ENCODE results near the gene ARHGAP10. TPM values are rescaled to one million over a fixed set of nuclear protein-coding genes. Genes with fewer than 3 reads are reported as not detected.

The ARHGAP10 gene
- total RNA-seq, 4 donors from 2014 or later = 153 to 404 (median 215) TPM

DNA sequence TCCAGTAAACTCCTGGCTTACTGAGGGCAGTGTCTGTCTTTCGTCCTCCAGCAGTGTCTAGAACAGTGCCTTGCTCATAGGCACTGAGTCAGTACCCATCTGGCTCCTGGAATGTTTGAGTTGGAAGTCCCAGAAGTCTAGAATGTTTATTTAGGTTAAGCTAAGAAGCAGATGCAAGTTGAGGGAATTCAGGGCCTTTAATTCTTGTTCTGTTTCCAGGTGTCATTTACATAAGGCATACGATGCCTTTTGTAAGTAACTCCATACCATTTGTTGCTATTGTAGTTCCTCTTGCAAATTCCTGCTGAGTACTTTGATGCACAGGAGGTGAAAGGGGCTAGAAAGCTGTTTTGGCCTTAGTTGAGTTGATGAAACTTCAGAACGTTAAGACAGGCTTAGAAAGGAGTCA lies 22.2 kb downstream of the ARHGAP10 start:
- Histone ChIP-seq H3K9me3 (no peaks in the 10 kb centered on the region), H3K27me3 (no peaks in the 10 kb centered on the region), H3K4me3 (no peak overlapping the region), H3K27ac (peak overlapping the region; percentile 73 to 83 (median 80)), H3K4me1 (peaks cover 18 to 88% (median 45%) of the 10 kb centered on the region in 3 donors), H3K36me3 (no peaks in the 10 kb centered on the region)
- TF ChIP-seq POLR2AphosphoS5 (IDR thresholded peaks at IDR 0.05) (peak; percentile 77), POLR2A (IDR thresholded peaks at IDR 0.05) (no peak)
- TF ChIP-seq, protein P1, sequence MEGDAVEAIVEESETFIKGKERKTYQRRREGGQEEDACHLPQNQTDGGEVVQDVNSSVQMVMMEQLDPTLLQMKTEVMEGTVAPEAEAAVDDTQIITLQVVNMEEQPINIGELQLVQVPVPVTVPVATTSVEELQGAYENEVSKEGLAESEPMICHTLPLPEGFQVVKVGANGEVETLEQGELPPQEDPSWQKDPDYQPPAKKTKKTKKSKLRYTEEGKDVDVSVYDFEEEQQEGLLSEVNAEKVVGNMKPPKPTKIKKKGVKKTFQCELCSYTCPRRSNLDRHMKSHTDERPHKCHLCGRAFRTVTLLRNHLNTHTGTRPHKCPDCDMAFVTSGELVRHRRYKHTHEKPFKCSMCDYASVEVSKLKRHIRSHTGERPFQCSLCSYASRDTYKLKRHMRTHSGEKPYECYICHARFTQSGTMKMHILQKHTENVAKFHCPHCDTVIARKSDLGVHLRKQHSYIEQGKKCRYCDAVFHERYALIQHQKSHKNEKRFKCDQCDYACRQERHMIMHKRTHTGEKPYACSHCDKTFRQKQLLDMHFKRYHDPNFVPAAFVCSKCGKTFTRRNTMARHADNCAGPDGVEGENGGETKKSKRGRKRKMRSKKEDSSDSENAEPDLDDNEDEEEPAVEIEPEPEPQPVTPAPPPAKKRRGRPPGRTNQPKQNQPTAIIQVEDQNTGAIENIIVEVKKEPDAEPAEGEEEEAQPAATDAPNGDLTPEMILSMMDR (IDR thresholded peaks at IDR 0.05) = no peak
- 6 to 33% methylated on average over 2 to 3 of the region's 3 CpGs for WGBS, 2 donors (ENCODE audit: low coverage in 1 of 2)
- ATAC-seq = no peak

DNA sequence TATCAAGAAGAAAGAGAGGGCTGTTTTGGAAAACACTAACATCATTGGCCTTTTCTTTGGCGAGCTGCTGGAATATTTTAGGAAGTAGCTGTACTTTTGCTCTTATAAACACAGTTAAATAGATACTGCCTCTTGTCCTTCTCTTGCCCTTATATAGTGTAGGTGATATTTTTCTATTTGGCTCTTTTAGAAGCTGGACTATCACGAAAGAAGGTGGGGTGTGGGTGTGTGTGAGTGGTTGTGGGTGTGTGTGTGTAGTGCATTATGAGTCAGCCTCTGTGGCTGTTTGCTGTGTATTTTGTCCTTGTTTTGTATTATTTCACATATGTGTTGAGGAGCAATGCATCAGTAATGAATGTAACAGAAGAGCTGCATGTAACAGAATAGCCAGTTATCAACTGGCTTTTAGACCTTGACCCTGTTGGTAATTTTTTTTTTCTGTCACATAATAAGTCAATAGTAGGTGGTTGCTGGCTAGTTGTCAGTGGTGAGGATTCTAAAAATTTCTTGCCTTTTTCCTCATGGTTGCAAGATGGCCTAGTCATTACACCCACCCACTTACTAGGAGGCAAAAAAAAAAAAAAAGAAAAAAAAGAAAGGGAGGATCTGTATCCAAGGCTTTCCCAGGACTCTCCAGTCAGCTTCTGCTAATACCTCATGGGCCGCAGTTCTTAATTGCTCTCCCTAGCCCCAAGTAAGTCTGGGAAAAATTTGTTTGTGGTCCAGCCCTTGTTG lies 23.8 kb downstream of the ARHGAP10 start:
- peak overlapping the region in 1 of 2 donors; percentile 30 for H3K4me3 ChIP-seq
- H3K36me3 ChIP-seq = no peaks in the 10 kb centered on the region
- WGBS, 2 donors (ENCODE audit: low coverage in 1 of 2) = 20 to 39% methylated on average over 2 to 3 of the region's 3 CpGs
- peak overlapping the region; percentile 75 to 83 (median 80) for H3K27ac ChIP-seq
- TF ChIP-seq POLR2A (IDR thresholded peaks at IDR 0.05) (no peak), POLR2AphosphoS5 (IDR thresholded peaks at IDR 0.05) (peak; percentile 65)
- ATAC-seq = peak; percentile 42
- no peaks in the 10 kb centered on the region for H3K27me3 ChIP-seq
- H3K9me3 ChIP-seq = no peaks in the 10 kb centered on the region
- H3K4me1 ChIP-seq = peaks cover 11 to 87% (median 38%) of the 10 kb centered on the region in 3 donors

DNA sequence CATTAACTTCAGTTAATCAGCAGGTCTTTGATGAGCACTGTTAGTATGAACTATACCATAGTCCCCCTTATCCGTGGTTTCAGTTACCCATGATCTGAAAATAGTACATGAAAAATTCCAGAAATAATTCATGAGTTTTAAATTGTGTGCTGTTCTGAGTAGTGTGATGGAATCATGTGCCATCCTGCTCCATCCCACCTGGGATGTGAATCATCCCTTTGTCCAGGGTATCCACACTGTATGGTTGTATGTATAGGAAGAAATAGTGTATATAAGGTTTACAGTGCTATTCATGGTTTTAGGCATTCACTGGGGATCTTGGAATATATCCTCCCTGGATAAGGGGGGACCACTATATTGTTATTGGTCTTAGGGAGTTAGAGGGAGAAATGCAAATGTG lies 24.5 kb downstream of the ARHGAP10 start:
- TF ChIP-seq POLR2AphosphoS5 (IDR thresholded peaks at IDR 0.05) (no peak), EP300 (IDR thresholded peaks at IDR 0.05) (no peak), POLR2A (IDR thresholded peaks at IDR 0.05) (no peak)
- TF ChIP-seq, protein P1 (IDR thresholded peaks at IDR 0.05) = no peak
- no peak overlapping the region for H3K4me3 ChIP-seq
- no peak for ATAC-seq
- H3K27ac ChIP-seq = peak overlapping the region; percentile 75 to 83 (median 80)
- H3K27me3 ChIP-seq = no peaks in the 10 kb centered on the region
- H3K9me3 ChIP-seq = no peaks in the 10 kb centered on the region
- 17 to 78% methylated on average over 1 of the region's 1 CpG for WGBS, 2 donors (ENCODE audit: low coverage in 1 of 2)
- H3K36me3 ChIP-seq = no peaks in the 10 kb centered on the region
- peaks cover 15 to 87% (median 43%) of the 10 kb centered on the region in 3 donors for H3K4me1 ChIP-seq

- H3K27ac ChIP-seq = peak overlapping the region; percentile 32 to 82 (median 70)
- H3K4me3 ChIP-seq = no peak overlapping the region
- no peaks in the 10 kb centered on the region for H3K9me3 ChIP-seq
- H3K4me1 ChIP-seq = peaks cover 8 to 87% (median 19%) of the 10 kb centered on the region in 3 donors
- H3K27me3 ChIP-seq = no peaks in the 10 kb centered on the region
- 67 to 89% methylated on average over 1 to 5 of the region's 6 CpGs for WGBS, 2 donors (ENCODE audit: low coverage in 1 of 2)
- TF ChIP-seq, protein P1 (IDR thresholded peaks at IDR 0.05) = no peak
- TF ChIP-seq POLR2AphosphoS5 (IDR thresholded peaks at IDR 0.05) (no peak), POLR2A (IDR thresholded peaks at IDR 0.05) (no peak), EP300 (IDR thresholded peaks at IDR 0.05) (no peak)
- no peak for ATAC-seq
- no peaks in the 10 kb centered on the region for H3K36me3 ChIP-seq
These were observed 28.3 kb downstream of the ARHGAP10 start for GRCh38 chr4:147760176-147760575.

GRCh38 chr4:147760695-147761094 lies 28.8 kb downstream of the ARHGAP10 start:
- H3K27ac ChIP-seq = peak overlapping the region; percentile 32 to 82 (median 70)
- peak; percentile 61 for ATAC-seq
- H3K4me3 ChIP-seq = no peak overlapping the region
- H3K36me3 ChIP-seq = no peaks in the 10 kb centered on the region
- WGBS, 2 donors (ENCODE audit: low coverage in 1 of 2) = 20% methylated on average over 1 of the region's 1 CpG; no CpG with 5 or more reads in 1 of the 2 donors
- H3K27me3 ChIP-seq = no peaks in the 10 kb centered on the region
- H3K4me1 ChIP-seq = peaks cover 6 to 85% (median 17%) of the 10 kb centered on the region in 3 donors
- H3K9me3 ChIP-seq = no peaks in the 10 kb centered on the region
- TF ChIP-seq, protein P1 (IDR thresholded peaks at IDR 0.05) = peak in 1 of 4 experiments; percentile 21
- TF ChIP-seq POLR2AphosphoS5 (IDR thresholded peaks at IDR 0.05) = no peak

All from gastroesophageal sphincter (tissue), 4 donors.